ENCODE results near the gene TMPRSS9.
"Not testable (repeated sequence)": the region's sequence is repeated elsewhere in the genome, so short reads cannot be mapped to it uniquely, and the experiment has no call there.

The TMPRSS9 gene

GRCh38 chr19:2453431-2454025 lies 93.5 kb downstream of the TMPRSS9 start:
- in situ Hi-C loops (cut with HindIII; ENCODE audit: low sequenced_read_pairs), result no loop called here

- in situ Hi-C loops (cut with HindIII; ENCODE audit: low sequenced_read_pairs), result no loop called here
Measured at GRCh38 chr19:2454199-2454961, 94.3 kb downstream of the TMPRSS9 start.

- in situ Hi-C loops (cut with HindIII; ENCODE audit: low sequenced_read_pairs), result no loop called here
Measured at GRCh38 chr19:2454962-2455850, 95.1 kb downstream of the TMPRSS9 start.

- in situ Hi-C loops (cut with HindIII; ENCODE audit: low sequenced_read_pairs), result no loop called here
Measured at GRCh38 chr19:2455851-2456570, 95.9 kb downstream of the TMPRSS9 start.

- in situ Hi-C loops (cut with HindIII; ENCODE audit: low sequenced_read_pairs), result no loop called here
Measured at GRCh38 chr19:2457394-2458037, 97.5 kb downstream of the TMPRSS9 start.

- in situ Hi-C loops (cut with HindIII; ENCODE audit: low sequenced_read_pairs), result no loop called here
Measured at GRCh38 chr19:2458054-2458453, 98.0 kb downstream of the TMPRSS9 start.

- in situ Hi-C loops (cut with HindIII; ENCODE audit: low sequenced_read_pairs), result not testable (repeated sequence)
Measured at GRCh38 chr19:2458776-2459175, 98.7 kb downstream of the TMPRSS9 start.

GRCh38 chr19:2460245-2460644 lies 100.2 kb downstream of the TMPRSS9 start:
- in situ Hi-C loops (cut with HindIII; ENCODE audit: low sequenced_read_pairs), result no loop called here

GRCh38 chr19:2461751-2462634 lies 101.9 kb downstream of the TMPRSS9 start:
- in situ Hi-C loops (cut with HindIII; ENCODE audit: low sequenced_read_pairs), result no loop called here

- in situ Hi-C loops (cut with HindIII; ENCODE audit: low sequenced_read_pairs), result no loop called here
Measured at GRCh38 chr19:2462635-2463421, 102.8 kb downstream of the TMPRSS9 start.

GRCh38 chr19:2463694-2464093 lies 103.6 kb downstream of the TMPRSS9 start:
- in situ Hi-C loops (cut with HindIII; ENCODE audit: low sequenced_read_pairs), result not testable (repeated sequence)

- in situ Hi-C loops (cut with HindIII; ENCODE audit: low sequenced_read_pairs), result no loop called here
Measured at GRCh38 chr19:2464389-2464788, 104.3 kb downstream of the TMPRSS9 start.

GRCh38 chr19:2468596-2468995 lies 108.5 kb downstream of the TMPRSS9 start:
- in situ Hi-C loops (cut with HindIII; ENCODE audit: low sequenced_read_pairs), result no loop called here

- in situ Hi-C loops (cut with HindIII; ENCODE audit: low sequenced_read_pairs), result no loop called here
Measured at GRCh38 chr19:2469102-2469914, 109.2 kb downstream of the TMPRSS9 start.

- in situ Hi-C loops (cut with HindIII; ENCODE audit: low sequenced_read_pairs), result not testable (repeated sequence)
Measured at GRCh38 chr19:2469915-2470200, 109.8 kb downstream of the TMPRSS9 start.

GRCh38 chr19:2474232-2475017 lies 114.4 kb downstream of the TMPRSS9 start:
- in situ Hi-C loops (cut with HindIII; ENCODE audit: low sequenced_read_pairs), result no loop called here

- in situ Hi-C loops (cut with HindIII; ENCODE audit: low sequenced_read_pairs), result no loop called here
Measured at GRCh38 chr19:2475018-2475701, 115.1 kb downstream of the TMPRSS9 start.
